CD14-positive monocyte (primary cell): ENCODE measurements around the gene ADCY2. TPM values are rescaled to one million over a fixed set of nuclear protein-coding genes. Genes with fewer than 3 reads are reported as not detected.

Experiments
- DNase-seq, 3 donors: peaks; one replicate each; pipeline ENCODE4 v3.0.0-alpha.2; 2011 to 2022
- H2AFZ ChIP-seq: 2 replicates; pipeline ENCODE4 v1.6.0; 2012; ENCODE audit warnings: mild to moderate bottlenecking, low read depth, low read length, inconsistent platforms; ENCODE audit not compliant: insufficient read depth, poor library complexity, severe bottlenecking
- H3K27ac ChIP-seq, 2 donors: 1 replicate in 1 of 2; 2 replicates in 1 of 2; pipeline ENCODE4 v1.5.1; 2012 to 2013; ENCODE audit warnings: low read length in 2 of 2, control low read depth in 1 of 2, inconsistent platforms in 1 of 2, low read depth in 1 of 2, mild to moderate bottlenecking in 1 of 2
- H3K27me3 ChIP-seq, 2 donors: one replicate each; pipeline versions ENCODE4 v1.6.0 to v1.6.1; 2011 to 2013; ENCODE audit warnings: low read length in 2 of 2; ENCODE audit not compliant: control insufficient read depth in 2 of 2, insufficient read depth in 2 of 2
- H3K36me3 ChIP-seq, 2 donors: replicated peaks in 1 of 2; 1 replicate in 1 of 2; 2 replicates in 1 of 2; pipeline versions ENCODE4 v1.5.1 to v1.6.1; 2012 to 2013; ENCODE audit warnings: low read length in 2 of 2, control low read depth in 1 of 2, inconsistent platforms in 1 of 2, mild to moderate bottlenecking in 1 of 2; ENCODE audit not compliant: insufficient read depth in 2 of 2, control insufficient read depth in 1 of 2
- H3K4me1 ChIP-seq, 2 donors: 1 replicate in 1 of 2; 2 replicates in 1 of 2; pipeline versions ENCODE4 v1.5.1 to v1.6.1; 2012 to 2013; ENCODE audit warnings: low read length in 2 of 2, control low read depth in 1 of 2, inconsistent platforms in 1 of 2, mild to moderate bottlenecking in 1 of 2, moderate library complexity in 1 of 2; ENCODE audit not compliant: insufficient read depth in 2 of 2, control insufficient read depth in 1 of 2
- H3K4me2 ChIP-seq: replicated peaks from 2 replicates; pipeline ENCODE3; 2012; ENCODE audit warnings: low read length, moderate library complexity, mild to moderate bottlenecking; ENCODE audit not compliant: poor library complexity, severe bottlenecking; ENCODE audit errors: extremely low read depth
- H3K4me3 ChIP-seq, 3 experiments: fragments of 200-600 bp in 1 of 3; sonication (generic) in 1 of 3; replicated peaks in 1 of 3; 1 replicate in 2 of 3; 2 replicates in 1 of 3; pipeline ENCODE4 v1.5.1; 2011 to 2013; ENCODE audit warnings: low read length in 3 of 3, mild to moderate bottlenecking in 3 of 3, control low read depth in 2 of 3, low read depth in 2 of 3, inconsistent platforms in 1 of 3, moderate library complexity in 1 of 3
- H3K79me2 ChIP-seq: 2 replicates; pipeline ENCODE4 v1.6.0; 2012; ENCODE audit warnings: mild to moderate bottlenecking, control low read depth, inconsistent platforms, low read length, moderate library complexity; ENCODE audit not compliant: insufficient read depth
- H3K9ac ChIP-seq: 2 replicates; pipeline ENCODE4 v1.6.0; 2017; ENCODE audit warnings: low read length, mild to moderate bottlenecking; ENCODE audit not compliant: insufficient read depth, poor library complexity, severe bottlenecking
- H3K9me3 ChIP-seq, 2 donors: replicated peaks in 1 of 2; 1 replicate in 1 of 2; 2 replicates in 1 of 2; pipeline versions ENCODE4 v1.5.1 to v1.6.1; 2012 to 2013; ENCODE audit warnings: low read length in 2 of 2, control low read depth in 1 of 2; ENCODE audit not compliant: control insufficient read depth in 1 of 2, insufficient read depth in 1 of 2
- H4K20me1 ChIP-seq: 2 replicates; pipeline ENCODE4 v1.6.0; 2012; ENCODE audit warnings: mild to moderate bottlenecking, low read length, control low read depth, moderate library complexity; ENCODE audit not compliant: insufficient read depth
- H3K27ac Mint-ChIP-seq, 7 donors: one replicate each; pipeline ENCODE4 v1.8.0; 2020; ENCODE audit warnings: mild to moderate bottlenecking in 7 of 7, mixed read lengths in 7 of 7, moderate library complexity in 6 of 7, inconsistent platforms in 2 of 7
- H3K27me3 Mint-ChIP-seq, 3 donors: one replicate each; pipeline ENCODE4 v1.8.0; 2021 to 2022; ENCODE audit warnings: low read depth in 3 of 3, mild to moderate bottlenecking in 3 of 3, mixed read lengths in 3 of 3, moderate library complexity in 3 of 3, inconsistent platforms in 1 of 3
- H3K36me3 Mint-ChIP-seq, 2 donors: one replicate each; pipeline ENCODE4 v1.8.0; 2020; ENCODE audit warnings: mixed read lengths in 2 of 2, inconsistent platforms in 1 of 2, mild to moderate bottlenecking in 1 of 2
- H3K4me1 Mint-ChIP-seq: one replicate; pipeline ENCODE4 v1.8.0; 2020; ENCODE audit warnings: mild to moderate bottlenecking, mixed read lengths
- H3K4me3 Mint-ChIP-seq, 2 donors: one replicate each; pipeline ENCODE4 v1.8.0; 2020; ENCODE audit warnings: mild to moderate bottlenecking in 2 of 2, mixed read lengths in 2 of 2, moderate library complexity in 1 of 2
- H3K9me3 Mint-ChIP-seq, 7 donors: one replicate each; pipeline ENCODE4 v1.8.0; 2020 to 2022; ENCODE audit warnings: mixed read lengths in 7 of 7, mild to moderate bottlenecking in 6 of 7, moderate library complexity in 6 of 7, inconsistent platforms in 2 of 7
- WGBS: methylation state at CpG from one replicate; pipeline ENCODE4 v1.1.5; 2013; ENCODE audit warnings: missing lambda C conversion rate; ENCODE audit not compliant: insufficient coverage; 5-methylcytosine and 5-hydroxymethylcytosine counted together
- intact Hi-C, 2 donors: fragments of 100-400 bp; cut with micrococcal nuclease; formaldehyde crosslinking; loops; one replicate each; pipeline versions ENCODE4 v1.15.0 to v1.15.1; 2023
- polyA plus RNA-seq, 3 donors: library from polyadenylated mRNA; depleted of rRNA in 1 of 3; unstranded in 2 of 3; stranded (reverse) in 1 of 3; fragments of 300-500 nt in 2 of 3; fragments of >200 nt in 1 of 3; fragmentation: Illumina TruSeq in 2 of 3; gene quantifications; 1 replicate in 2 of 3; 2 replicates in 1 of 3; pipeline ENCODE4 v1.2.3, GENCODE V29; 2012 to 2021
- TF ChIP-seq, protein P1 (sequence below): fragments of 200-600 bp; IDR thresholded peaks from one replicate; pipeline ENCODE4 v1.8.0; 2022; ENCODE audit warnings: antibody characterized with exemption, mild to moderate bottlenecking

ADCY2 gene
- polyA plus RNA-seq, 3 donors, result not detected

DNA sequence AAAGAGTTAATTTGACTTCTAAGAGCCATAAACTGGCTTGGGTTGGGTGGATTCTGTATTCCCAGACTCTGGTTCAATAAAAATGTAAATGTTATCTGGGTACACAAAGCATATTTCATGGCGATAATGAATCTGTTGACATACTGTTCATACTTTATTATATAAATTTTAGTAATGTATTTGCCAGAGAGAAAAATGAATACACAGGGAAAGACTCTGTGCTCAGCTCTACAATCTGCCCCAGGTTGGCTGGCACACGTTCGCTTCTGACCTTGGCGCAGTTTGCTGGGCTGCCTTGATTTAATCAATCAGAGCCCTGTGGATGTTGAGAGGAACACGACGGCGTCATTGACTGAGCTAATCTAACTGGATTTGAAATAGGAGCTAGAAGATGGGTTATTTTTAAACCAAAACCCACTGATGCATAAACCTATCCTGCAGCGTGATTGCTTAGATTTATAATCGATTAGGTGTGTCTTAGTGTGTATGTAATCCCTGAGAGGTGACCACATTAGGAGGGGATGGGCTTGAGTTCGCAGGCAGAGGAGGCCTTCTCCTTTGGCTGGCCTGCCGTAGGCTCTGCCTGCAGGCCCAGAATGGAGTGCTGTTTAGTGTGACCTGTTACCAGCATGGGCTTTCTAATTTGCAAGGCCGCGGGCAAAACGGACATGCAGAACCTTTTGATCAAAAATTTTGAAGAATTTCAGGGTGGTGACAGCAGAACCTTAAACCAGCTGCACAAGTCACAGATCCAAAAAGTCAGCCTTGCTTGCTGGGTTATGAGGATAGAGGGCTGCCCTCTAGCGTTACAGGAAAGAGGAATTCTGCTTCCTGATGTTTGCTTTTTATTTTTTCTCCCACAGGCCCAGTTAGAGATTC is 3.9 kb upstream of the ADCY2 start:
- Mint-ChIP-seq H3K36me3 (peaks cover 4% of the 10 kb centered on the region in 2 donors), H3K4me1 (peaks cover 5% of the 10 kb centered on the region), H3K4me3 (no peak overlapping the region), H3K27ac (no peak overlapping the region), H3K27me3 (peaks cover 36 to 42% (median 37%) of the 10 kb centered on the region in 3 donors), H3K9me3 (peaks cover 0 to 9% (median 3%) of the 10 kb centered on the region in 7 donors)
- Histone ChIP-seq H3K4me2 (no peak overlapping the region), H4K20me1 (no peaks in the 10 kb centered on the region), H3K4me3 (no peak overlapping the region), H3K27me3 (peaks cover 11 to 32% of the 10 kb centered on the region in 2 donors), H3K9me3 (peaks cover 0 to 13% of the 10 kb centered on the region in 2 donors), H3K27ac (no peak overlapping the region), H3K9ac (no peak overlapping the region), H3K79me2 (no peaks in the 10 kb centered on the region), H3K36me3 (no peaks in the 10 kb centered on the region), H3K4me1 (no peaks in the 10 kb centered on the region), H2AFZ (no peak overlapping the region)
- WGBS, result 51% methylated on average over 4 of the region's 15 CpGs
- intact Hi-C loops, result no loop called here
- TF ChIP-seq, protein P1, sequence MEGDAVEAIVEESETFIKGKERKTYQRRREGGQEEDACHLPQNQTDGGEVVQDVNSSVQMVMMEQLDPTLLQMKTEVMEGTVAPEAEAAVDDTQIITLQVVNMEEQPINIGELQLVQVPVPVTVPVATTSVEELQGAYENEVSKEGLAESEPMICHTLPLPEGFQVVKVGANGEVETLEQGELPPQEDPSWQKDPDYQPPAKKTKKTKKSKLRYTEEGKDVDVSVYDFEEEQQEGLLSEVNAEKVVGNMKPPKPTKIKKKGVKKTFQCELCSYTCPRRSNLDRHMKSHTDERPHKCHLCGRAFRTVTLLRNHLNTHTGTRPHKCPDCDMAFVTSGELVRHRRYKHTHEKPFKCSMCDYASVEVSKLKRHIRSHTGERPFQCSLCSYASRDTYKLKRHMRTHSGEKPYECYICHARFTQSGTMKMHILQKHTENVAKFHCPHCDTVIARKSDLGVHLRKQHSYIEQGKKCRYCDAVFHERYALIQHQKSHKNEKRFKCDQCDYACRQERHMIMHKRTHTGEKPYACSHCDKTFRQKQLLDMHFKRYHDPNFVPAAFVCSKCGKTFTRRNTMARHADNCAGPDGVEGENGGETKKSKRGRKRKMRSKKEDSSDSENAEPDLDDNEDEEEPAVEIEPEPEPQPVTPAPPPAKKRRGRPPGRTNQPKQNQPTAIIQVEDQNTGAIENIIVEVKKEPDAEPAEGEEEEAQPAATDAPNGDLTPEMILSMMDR, result peak; percentile 22
- DNase-seq, result no peak

DNA sequence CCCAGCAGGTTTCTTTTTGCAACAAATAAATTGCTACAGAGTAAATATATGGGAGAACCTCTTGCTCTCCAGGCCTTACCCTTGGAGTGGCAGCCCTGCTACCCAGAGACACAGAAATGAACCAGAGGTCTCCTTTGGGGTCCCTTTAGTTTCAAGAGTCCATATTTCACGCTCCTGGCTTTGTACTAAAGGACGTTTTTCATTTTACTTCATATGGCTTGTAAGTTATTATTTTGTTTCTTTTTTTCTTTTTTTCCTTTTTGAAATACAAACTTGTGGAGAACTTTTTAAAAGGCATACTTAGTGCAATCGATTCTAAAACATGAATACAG is 3.3 kb upstream of the ADCY2 start:
- H2AFZ ChIP-seq, result no peak overlapping the region
- H3K9me3 Mint-ChIP-seq, result peaks cover 0 to 10% (median 3%) of the 10 kb centered on the region in 7 donors
- no peak for DNase-seq
- H3K27me3 Mint-ChIP-seq, result peaks cover 42 to 48% (median 43%) of the 10 kb centered on the region in 3 donors
- peaks cover 17 to 38% of the 10 kb centered on the region in 2 donors for H3K27me3 ChIP-seq
- H3K4me1 ChIP-seq, result no peaks in the 10 kb centered on the region
- TF ChIP-seq, protein P1, result peak; percentile 2
- intact Hi-C loops, result no loop called here
- H3K9me3 ChIP-seq, result peaks cover 0 to 14% of the 10 kb centered on the region in 2 donors
- H3K36me3 ChIP-seq, result no peaks in the 10 kb centered on the region
- H3K79me2 ChIP-seq, result no peaks in the 10 kb centered on the region
- no peak overlapping the region for H3K4me3 Mint-ChIP-seq
- H3K27ac Mint-ChIP-seq, result no peak overlapping the region
- peaks cover 5 to 6% of the 10 kb centered on the region in 2 donors for H3K36me3 Mint-ChIP-seq
- no peak overlapping the region for H3K27ac ChIP-seq
- no peak overlapping the region for H3K9ac ChIP-seq
- no CpG with 5 or more reads among the region's 3 CpGs for WGBS
- H4K20me1 ChIP-seq, result no peaks in the 10 kb centered on the region
- no peak overlapping the region for H3K4me3 ChIP-seq
- H3K4me2 ChIP-seq, result no peak overlapping the region
- H3K4me1 Mint-ChIP-seq, result peaks cover 5% of the 10 kb centered on the region
